Liver (tissue), 9 donors: ENCODE results near the gene EDN1. TPM values are rescaled to one million over a fixed set of nuclear protein-coding genes. Genes with fewer than 3 reads are reported as not detected.

ENCODE experiments used
- DNase-seq: peaks from one replicate; pipeline ENCODE4 v3.0.0-alpha.2; 2017; ENCODE audit warnings: low spot score
- H3K27ac ChIP-seq, 2 donors: one replicate each; pipeline ENCODE4 v1.7.0; 2013; ENCODE audit warnings: inconsistent platforms in 2 of 2, low read length in 2 of 2, control low read depth in 1 of 2, low read depth in 1 of 2, mild to moderate bottlenecking in 1 of 2
- H3K27me3 ChIP-seq, 4 donors: one replicate each; pipeline versions ENCODE4 v1.6.1 to v1.7.0; 2013; ENCODE audit warnings: low read length in 3 of 4, inconsistent platforms in 1 of 4, mild to moderate bottlenecking in 1 of 4, moderate library complexity in 1 of 4; ENCODE audit not compliant: control insufficient read depth in 4 of 4, insufficient read depth in 4 of 4
- H3K36me3 ChIP-seq, 4 donors: one replicate each; pipeline versions ENCODE4 v1.6.1 to v1.7.0; 2013; ENCODE audit warnings: low read length in 3 of 4, mild to moderate bottlenecking in 3 of 4, low read depth in 1 of 4, moderate library complexity in 1 of 4; ENCODE audit not compliant: control insufficient read depth in 4 of 4, insufficient read depth in 3 of 4
- H3K4me1 ChIP-seq, 4 donors: one replicate each; pipeline versions ENCODE4 v1.6.1 to v1.7.0; 2013; ENCODE audit warnings: low read length in 3 of 4, mild to moderate bottlenecking in 3 of 4, moderate library complexity in 1 of 4; ENCODE audit not compliant: control insufficient read depth in 4 of 4, insufficient read depth in 4 of 4
- H3K4me3 ChIP-seq, 3 donors: one replicate each; pipeline versions ENCODE4 v1.6.1 to v1.7.0; 2013; ENCODE audit warnings: low read length in 3 of 3, control low read depth in 1 of 3, low read depth in 1 of 3, mild to moderate bottlenecking in 1 of 3
- H3K9ac ChIP-seq, 2 donors: one replicate each; pipeline ENCODE4 v1.7.0; 2013; ENCODE audit warnings: low read length in 2 of 2, mild to moderate bottlenecking in 2 of 2, moderate library complexity in 2 of 2, control low read depth in 1 of 2, low read depth in 1 of 2
- H3K9me3 ChIP-seq, 4 donors: one replicate each; pipeline versions ENCODE4 v1.6.1 to v1.7.0; 2013; ENCODE audit warnings: low read length in 3 of 4; ENCODE audit not compliant: control insufficient read depth in 4 of 4
- EGR1 ChIP-seq, 2 donors: IDR thresholded peaks; 2 replicates each; pipeline ENCODE4 v1.6.1; 2016 to 2018; ENCODE audit warnings: antibody characterized with exemption in 2 of 2, low read depth in 2 of 2
- FOXA1 ChIP-seq: IDR thresholded peaks from 2 replicates; pipeline ENCODE4 v1.6.1; 2016; ENCODE audit warnings: antibody characterized with exemption
- GABPA ChIP-seq, 2 donors: IDR thresholded peaks in 1 of 2; conservative IDR thresholded peaks in 1 of 2; 2 replicates each; pipeline ENCODE4 v1.6.1; 2016; ENCODE audit warnings: antibody characterized with exemption in 2 of 2, mild to moderate bottlenecking in 1 of 2, moderate library complexity in 1 of 2
- HNF4A ChIP-seq, 2 donors: conservative IDR thresholded peaks; 2 replicates each; pipeline ENCODE4 v1.6.1; 2016; ENCODE audit warnings: antibody characterized with exemption in 2 of 2, mild to moderate bottlenecking in 2 of 2
- HNF4G ChIP-seq: IDR thresholded peaks from 2 replicates; pipeline ENCODE4 v1.6.1; 2016; ENCODE audit warnings: antibody characterized with exemption
- JUND ChIP-seq, 2 donors: IDR thresholded peaks; 2 replicates each; pipeline ENCODE4 v1.6.1; 2016; ENCODE audit warnings: antibody characterized with exemption in 2 of 2
- NR2F2 ChIP-seq: IDR thresholded peaks from 2 replicates; pipeline ENCODE4 v1.6.1; 2016; ENCODE audit warnings: antibody characterized with exemption
- RAD21 ChIP-seq, 2 donors: IDR thresholded peaks; 2 replicates each; pipeline ENCODE4 v1.6.1; 2016; ENCODE audit warnings: antibody characterized with exemption in 2 of 2, mild to moderate bottlenecking in 2 of 2
- RXRA ChIP-seq, 2 donors: IDR thresholded peaks; 2 replicates each; pipeline ENCODE4 v1.6.1; 2017 to 2018; ENCODE audit warnings: antibody characterized with exemption in 2 of 2, mild to moderate bottlenecking in 1 of 2
- SP1 ChIP-seq: IDR thresholded peaks from 2 replicates; pipeline ENCODE4 v1.6.1; 2018; ENCODE audit warnings: antibody characterized with exemption, mild to moderate bottlenecking
- TAF1 ChIP-seq: conservative IDR thresholded peaks from 2 replicates; pipeline ENCODE4 v1.6.1; 2016; ENCODE audit warnings: antibody characterized with exemption, mild to moderate bottlenecking
- YY1 ChIP-seq: IDR thresholded peaks from 2 replicates; pipeline ENCODE4 v1.6.1; 2016; ENCODE audit warnings: antibody characterized with exemption, mild to moderate bottlenecking
- WGBS: extraction: QIAGEN DNeasy Blood & Tissue Kit; methylation state at CpG from one replicate; pipeline ENCODE4 v1.1.7; 2013; 5-methylcytosine and 5-hydroxymethylcytosine counted together
- polyA plus RNA-seq, 2 donors: library from polyadenylated mRNA; stranded (reverse) in 1 of 2; unstranded in 1 of 2; fragments of 200-250 nt in 1 of 2; fragments of >200 nt in 1 of 2; fragmentation: Nextera tagmentation in 1 of 2; extraction: Ambion mirVana in 1 of 2; gene quantifications; one replicate each; pipeline versions ENCODE4 v1.2.1 to v1.2.3, GENCODE V29; 2013 to 2015
- total RNA-seq, 2 donors: library from RNA; depleted of rRNA; stranded (reverse); fragments of >200 nt; gene quantifications; one replicate each; pipeline ENCODE4 v1.2.3, GENCODE V29; 2014
- TF ChIP-seq, protein P1 (sequence below): IDR thresholded peaks from 2 replicates; pipeline ENCODE4 v1.6.1; 2016; ENCODE audit warnings: antibody characterized with exemption
- TF ChIP-seq, protein P2 (sequence below): IDR thresholded peaks from 2 replicates; pipeline ENCODE4 v1.6.1; 2016; ENCODE audit warnings: antibody characterized with exemption
- TF ChIP-seq, protein P3 (sequence below): fragments of 150-350 bp; IDR thresholded peaks from 2 replicates; pipeline ENCODE4 v1.5.1; 2017; ENCODE audit warnings: improper control_type of control experiment, low read depth, low read length; ENCODE audit not compliant: missing input control
- donor health status: healthy.
- donor health status: healthy.
- donor health status: healthy.
- donor health status: healthy.
- donor health status: healthy.

The EDN1 gene
- total RNA-seq (under 1 TPM; 0.70 to 0.84 TPM), polyA plus RNA-seq (1 to 10 TPM; 1.2 TPM)

DNA sequence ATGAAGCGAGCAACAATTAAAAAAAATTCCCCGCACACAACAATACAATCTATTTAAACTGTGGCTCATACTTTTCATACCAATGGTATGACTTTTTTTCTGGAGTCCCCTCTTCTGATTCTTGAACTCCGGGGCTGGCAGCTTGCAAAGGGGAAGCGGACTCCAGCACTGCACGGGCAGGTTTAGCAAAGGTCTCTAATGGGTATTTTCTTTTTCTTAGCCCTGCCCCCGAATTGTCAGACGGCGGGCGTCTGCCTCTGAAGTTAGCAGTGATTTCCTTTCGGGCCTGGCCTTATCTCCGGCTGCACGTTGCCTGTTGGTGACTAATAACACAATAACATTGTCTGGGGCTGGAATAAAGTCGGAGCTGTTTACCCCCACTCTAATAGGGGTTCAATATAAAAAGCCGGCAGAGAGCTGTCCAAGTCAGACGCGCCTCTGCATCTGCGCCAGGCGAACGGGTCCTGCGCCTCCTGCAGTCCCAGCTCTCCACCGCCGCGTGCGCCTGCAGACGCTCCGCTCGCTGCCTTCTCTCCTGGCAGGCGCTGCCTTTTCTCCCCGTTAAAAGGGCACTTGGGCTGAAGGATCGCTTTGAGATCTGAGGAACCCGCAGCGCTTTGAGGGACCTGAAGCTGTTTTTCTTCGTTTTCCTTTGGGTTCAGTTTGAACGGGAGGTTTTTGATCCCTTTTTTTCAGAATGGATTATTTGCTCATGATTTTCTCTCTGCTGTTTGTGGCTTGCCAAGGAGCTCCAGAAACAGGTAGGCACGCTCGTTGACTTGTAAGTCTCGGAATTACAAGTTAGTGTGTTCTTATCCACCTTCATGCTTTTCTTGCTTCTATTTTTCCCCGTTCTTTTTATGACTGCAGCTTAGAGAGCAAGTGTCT is at the start of gene EDN1:
TSS of gene EDN1 (plus strand) at position 429 of the 888 bp plus-strand sequence. CDS start at position 698, 269 bp downstream.
- Histone ChIP-seq H3K9me3 (no peaks in the 10 kb centered on the region), H3K27me3 (no peaks in the 10 kb centered on the region), H3K9ac (peak within 1 kb of the TSS; percentile 0 to 68), H3K4me1 (peaks cover 0 to 25% (median 12%) of the 10 kb centered on the region in 4 donors), H3K4me3 (peak within 1 kb of the TSS; percentile 20 to 60 (median 51)), H3K27ac (no peak within 1 kb of the TSS), H3K36me3 (no peaks in the 10 kb centered on the region)
- 2% methylated on average over 38 of the region's 38 CpGs for WGBS
- no peak for TF ChIP-seq SP1
- peak; percentile 37 for TF ChIP-seq TAF1
- TF ChIP-seq, protein P1, sequence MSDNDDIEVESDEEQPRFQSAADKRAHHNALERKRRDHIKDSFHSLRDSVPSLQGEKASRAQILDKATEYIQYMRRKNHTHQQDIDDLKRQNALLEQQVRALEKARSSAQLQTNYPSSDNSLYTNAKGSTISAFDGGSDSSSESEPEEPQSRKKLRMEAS: peak; percentile 22
- TF ChIP-seq RAD21 (IDR thresholded peaks at IDR 0.05): peak; percentile 66 to 81
- TF ChIP-seq, protein P2, sequence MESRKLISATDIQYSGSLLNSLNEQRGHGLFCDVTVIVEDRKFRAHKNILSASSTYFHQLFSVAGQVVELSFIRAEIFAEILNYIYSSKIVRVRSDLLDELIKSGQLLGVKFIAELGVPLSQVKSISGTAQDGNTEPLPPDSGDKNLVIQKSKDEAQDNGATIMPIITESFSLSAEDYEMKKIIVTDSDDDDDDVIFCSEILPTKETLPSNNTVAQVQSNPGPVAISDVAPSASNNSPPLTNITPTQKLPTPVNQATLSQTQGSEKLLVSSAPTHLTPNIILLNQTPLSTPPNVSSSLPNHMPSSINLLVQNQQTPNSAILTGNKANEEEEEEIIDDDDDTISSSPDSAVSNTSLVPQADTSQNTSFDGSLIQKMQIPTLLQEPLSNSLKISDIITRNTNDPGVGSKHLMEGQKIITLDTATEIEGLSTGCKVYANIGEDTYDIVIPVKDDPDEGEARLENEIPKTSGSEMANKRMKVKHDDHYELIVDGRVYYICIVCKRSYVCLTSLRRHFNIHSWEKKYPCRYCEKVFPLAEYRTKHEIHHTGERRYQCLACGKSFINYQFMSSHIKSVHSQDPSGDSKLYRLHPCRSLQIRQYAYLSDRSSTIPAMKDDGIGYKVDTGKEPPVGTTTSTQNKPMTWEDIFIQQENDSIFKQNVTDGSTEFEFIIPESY: no peak
- no peak for TF ChIP-seq YY1
- TF ChIP-seq GABPA (IDR thresholded peaks at IDR 0.05 in 1 of 2, conservative IDR thresholded peaks at IDR 0.05 in 1 of 2): no peak
- TF ChIP-seq RXRA (IDR thresholded peaks at IDR 0.05): peak in 1 of 2 donors; percentile 27
- TF ChIP-seq FOXA1: no peak
- no peak for TF ChIP-seq HNF4G
- peak in 1 of 2 donors; percentile 30 for TF ChIP-seq JUND (IDR thresholded peaks at IDR 0.05)
- no peak for TF ChIP-seq NR2F2
- TF ChIP-seq HNF4A (conservative IDR thresholded peaks at IDR 0.05): no peak
- TF ChIP-seq, protein P3, sequence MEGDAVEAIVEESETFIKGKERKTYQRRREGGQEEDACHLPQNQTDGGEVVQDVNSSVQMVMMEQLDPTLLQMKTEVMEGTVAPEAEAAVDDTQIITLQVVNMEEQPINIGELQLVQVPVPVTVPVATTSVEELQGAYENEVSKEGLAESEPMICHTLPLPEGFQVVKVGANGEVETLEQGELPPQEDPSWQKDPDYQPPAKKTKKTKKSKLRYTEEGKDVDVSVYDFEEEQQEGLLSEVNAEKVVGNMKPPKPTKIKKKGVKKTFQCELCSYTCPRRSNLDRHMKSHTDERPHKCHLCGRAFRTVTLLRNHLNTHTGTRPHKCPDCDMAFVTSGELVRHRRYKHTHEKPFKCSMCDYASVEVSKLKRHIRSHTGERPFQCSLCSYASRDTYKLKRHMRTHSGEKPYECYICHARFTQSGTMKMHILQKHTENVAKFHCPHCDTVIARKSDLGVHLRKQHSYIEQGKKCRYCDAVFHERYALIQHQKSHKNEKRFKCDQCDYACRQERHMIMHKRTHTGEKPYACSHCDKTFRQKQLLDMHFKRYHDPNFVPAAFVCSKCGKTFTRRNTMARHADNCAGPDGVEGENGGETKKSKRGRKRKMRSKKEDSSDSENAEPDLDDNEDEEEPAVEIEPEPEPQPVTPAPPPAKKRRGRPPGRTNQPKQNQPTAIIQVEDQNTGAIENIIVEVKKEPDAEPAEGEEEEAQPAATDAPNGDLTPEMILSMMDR: peak; percentile 49
- peak; percentile 47 for DNase-seq

DNA sequence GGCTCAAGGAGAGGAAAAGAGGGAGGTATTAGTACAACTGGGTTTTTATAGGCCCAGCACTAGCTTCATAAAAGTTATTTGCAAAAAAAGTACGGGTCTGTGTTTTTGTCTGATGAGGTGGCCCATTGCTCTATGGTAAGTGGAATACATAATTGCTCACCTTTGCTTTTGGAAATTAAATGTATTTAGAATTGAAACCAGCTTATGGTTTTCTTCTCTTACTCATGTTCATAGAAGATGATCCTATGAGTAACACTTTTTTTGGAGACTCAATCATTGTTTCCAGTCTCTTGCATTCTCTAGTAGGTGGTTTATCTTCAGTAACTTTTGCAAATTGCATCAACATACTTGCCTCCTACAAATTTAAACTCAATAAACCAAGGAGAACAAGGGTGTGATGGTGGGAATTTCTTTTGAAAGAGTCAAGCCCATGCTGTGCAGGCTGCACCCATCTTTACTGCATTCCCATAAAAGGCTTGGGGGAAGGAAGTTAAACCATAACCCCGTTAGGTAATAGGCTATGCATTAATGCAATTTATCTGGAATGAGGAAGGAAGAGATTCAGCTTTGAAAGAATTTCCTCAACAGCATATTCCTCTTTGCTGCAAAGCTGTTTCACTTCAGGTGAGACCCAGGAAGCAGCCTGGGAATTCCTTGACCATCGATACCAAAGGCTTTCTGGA is 48.5 kb upstream of the EDN1 start:
- H3K4me3 ChIP-seq: no peak overlapping the region
- no peak overlapping the region for H3K27ac ChIP-seq
- H3K9me3 ChIP-seq: no peaks in the 10 kb centered on the region
- no peaks in the 10 kb centered on the region for H3K4me1 ChIP-seq
- DNase-seq: no peak
- H3K36me3 ChIP-seq: no peaks in the 10 kb centered on the region
- H3K27me3 ChIP-seq: no peaks in the 10 kb centered on the region
- H3K9ac ChIP-seq: no peak overlapping the region
- WGBS: 77% methylated on average over 3 of the region's 3 CpGs
- TF ChIP-seq, protein P3: no peak
- TF ChIP-seq YY1 (no peak), HNF4A (conservative IDR thresholded peaks at IDR 0.05) (no peak), EGR1 (IDR thresholded peaks at IDR 0.05; ENCODE audit: low read depth in 2 of 2) (no peak), HNF4G (no peak), JUND (IDR thresholded peaks at IDR 0.05) (no peak), RAD21 (IDR thresholded peaks at IDR 0.05) (no peak), NR2F2 (no peak)
- TF ChIP-seq, protein P1: no peak
